GM19397 (cell line): ENCODE results near the gene FRRS1L.
"Not testable (repeated sequence)": the region's sequence is repeated elsewhere in the genome, so short reads cannot be mapped to it uniquely, and the experiment has no call there.

Experiments used
- ATAC-seq: cut with Tn5 transposase; IDR thresholded peaks from one replicate; pipeline ENCODE4 v1.9.1; 2021; ENCODE audit warnings: mild to moderate bottlenecking, moderate library complexity; ENCODE audit not compliant: unreplicated experiment

FRRS1L gene

DNA sequence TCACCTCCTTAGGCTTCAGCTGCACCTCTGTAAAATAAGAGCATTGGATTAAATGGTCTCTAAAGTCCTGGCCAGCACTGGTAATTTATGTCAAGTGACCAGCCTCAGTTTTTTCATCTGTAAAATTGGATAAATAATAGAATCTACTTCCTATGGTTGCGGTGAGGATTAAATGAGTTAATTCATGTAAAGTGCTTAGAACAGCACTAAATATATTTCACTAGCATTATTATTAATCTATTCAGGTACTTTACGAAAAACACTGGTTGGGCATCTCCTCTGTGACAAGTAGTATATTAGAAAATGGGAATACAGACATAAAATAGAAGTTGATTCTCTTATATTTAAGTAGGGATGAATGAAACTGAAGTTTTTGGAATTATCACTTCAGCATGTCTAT, 33.5 kb downstream of the FRRS1L start:
- ATAC-seq, result no peak

DNA sequence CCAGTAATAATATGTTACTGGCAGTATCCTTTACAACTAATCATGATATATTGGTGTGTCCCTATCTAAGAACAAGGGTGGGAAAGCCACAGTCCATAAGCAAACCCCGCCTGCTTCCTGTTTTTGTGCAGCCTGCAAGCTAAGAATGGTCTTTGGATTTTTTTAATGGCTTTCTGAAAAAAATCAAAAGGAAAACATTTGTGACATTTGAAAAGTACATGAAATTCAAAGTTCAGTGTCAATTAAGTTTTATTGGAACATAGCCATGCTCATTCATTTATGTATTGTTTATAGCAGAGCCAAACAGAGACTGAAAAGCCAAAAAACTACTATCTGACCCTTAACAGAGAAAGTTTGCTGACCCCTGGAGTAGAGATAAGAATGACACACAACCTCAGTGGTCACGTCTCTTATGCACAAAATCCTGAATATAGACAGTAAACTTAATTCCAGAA, 34.5 kb downstream of the FRRS1L start:
- no peak for ATAC-seq

DNA sequence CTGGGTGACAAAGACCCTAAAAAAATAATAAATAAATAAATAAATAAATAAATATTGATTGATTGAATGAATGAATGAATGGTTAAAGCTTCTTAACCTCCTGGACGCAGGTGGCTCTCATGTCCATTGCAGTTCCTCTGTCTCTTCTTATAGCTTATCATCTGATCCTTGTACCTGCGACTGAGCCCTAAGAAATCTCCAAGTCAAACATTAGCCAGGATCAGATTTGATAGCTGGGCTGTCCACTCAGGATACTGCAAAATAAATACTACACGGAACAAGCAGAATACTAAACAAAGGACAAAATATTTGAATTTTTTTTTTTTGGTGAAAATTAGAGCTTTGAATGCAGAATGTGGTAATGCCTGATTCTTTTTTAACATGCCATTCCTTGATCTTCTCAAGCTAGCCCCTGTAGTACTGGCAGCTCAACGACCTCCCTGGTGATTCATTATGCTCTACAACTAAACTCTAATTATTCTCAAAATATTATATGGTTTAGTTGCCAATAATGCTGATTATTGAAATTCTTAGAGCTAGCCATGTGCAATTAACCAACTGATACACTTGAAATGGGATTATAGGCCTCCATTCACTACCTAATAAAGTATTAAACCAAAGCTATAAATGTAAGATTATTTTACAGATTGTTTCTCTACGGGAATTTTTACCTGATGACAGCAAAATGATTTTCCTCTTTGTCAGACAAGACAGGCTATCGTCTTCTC, 37.4 kb downstream of the FRRS1L start:
- no peak for ATAC-seq

DNA sequence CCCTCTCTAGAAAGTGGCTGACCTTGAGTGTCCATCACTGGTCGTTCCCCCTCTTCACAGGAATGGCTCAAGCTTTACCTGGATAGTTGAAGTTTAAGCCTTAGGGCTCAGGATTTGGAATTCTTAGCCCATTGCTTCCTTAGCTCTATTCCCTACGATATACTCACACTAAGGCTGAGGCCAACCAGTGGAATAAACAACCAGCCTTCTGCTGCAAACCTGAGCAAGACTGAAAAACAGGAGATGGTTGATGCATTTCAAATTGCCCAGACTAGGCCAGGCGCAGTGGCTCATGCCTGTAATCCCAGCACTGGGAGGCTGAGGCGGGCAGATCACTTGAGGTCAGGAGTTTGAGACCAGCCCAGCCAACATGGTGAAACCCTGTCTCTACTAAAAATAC, 40.4 kb downstream of the FRRS1L start:
- ATAC-seq, result not testable (repeated sequence)

DNA sequence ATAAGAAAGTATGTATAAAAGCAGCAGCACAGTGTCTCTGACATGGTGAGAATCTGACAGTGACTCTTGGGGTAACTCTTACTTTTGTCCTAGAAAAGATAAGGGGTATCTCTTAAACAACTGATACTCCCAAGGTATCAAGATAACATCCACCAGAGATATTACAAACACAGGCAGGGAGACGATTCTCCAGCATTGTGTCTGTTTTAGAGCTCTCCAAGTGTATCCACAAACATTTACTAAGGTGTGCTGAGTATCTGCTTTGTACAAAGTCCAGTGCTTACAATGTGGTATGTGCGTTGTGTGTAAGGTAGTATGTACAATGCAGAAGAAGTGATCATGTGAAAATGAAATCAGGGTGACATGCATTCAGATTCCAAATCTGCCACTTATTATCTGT, 42.9 kb downstream of the FRRS1L start:
- no peak for ATAC-seq

DNA sequence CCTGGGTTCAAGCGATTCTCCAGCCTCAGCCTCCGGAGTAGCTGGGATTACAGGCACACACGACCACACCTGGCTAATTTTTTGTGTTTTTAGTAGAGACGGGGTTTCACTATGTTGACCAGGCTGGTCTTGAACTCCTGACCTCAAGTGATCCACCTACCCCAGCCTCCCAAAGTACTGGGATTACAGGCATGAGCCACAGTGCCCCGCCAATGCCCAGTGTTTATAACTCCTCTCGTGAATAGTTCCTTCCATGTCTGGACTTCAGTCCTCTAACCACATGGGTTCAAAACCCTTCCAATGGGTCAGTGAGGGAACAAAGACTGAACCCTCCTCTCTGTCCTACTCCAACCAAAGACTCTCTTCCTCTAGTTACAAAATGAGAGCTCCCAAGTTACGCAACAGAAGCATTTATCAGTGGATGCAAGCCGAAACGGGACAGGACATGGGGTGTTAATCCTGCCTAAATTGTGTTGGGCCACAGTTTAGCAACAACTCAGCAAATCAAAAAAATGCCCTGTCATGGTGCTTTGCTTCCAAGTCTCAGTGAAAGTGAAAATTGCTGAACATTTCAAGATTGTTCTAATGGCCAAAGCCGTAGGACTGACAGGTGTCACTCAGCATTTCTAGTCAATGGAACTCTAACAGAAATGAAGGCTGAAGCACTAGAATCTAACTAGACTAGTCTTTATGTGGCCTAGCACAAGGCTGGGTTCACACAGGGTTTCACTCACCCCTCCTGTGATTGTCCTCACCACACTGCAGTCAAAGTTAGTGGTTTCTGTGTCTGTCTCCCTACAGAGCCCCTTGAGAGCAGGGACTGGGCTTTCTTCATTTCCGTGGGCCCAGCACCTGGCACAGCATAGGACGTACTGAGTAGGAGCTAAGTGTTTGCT, 44.1 kb downstream of the FRRS1L start:
- ATAC-seq, result peak; percentile 31

DNA sequence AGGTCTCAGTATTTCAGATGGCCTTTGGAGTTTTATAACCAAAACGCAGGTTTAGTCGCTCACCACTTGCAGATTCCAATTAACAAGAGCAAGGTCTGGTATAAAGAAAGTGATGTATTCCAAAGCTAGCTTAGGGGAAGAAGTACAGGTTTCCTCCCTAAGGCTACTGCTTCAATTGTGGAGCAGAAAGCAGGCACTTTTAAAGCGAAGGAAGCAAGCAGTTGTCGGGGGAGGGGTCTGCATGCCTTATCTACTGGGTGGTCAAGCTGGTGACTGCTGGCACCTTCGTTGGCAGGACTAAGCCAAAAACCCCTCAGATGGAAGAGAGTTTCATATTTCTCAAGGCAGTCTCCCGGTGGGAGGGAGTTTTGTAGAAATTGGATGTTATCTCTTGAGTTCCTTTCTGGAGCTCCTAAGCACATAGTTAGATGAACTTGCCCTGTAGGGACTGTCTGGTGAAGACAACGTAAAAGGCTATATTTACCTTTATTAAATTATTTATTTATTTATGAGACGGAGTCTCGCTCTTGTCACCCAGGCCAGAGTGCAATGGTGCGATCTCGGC, 45.7 kb downstream of the FRRS1L start:
- ATAC-seq, result no peak

DNA sequence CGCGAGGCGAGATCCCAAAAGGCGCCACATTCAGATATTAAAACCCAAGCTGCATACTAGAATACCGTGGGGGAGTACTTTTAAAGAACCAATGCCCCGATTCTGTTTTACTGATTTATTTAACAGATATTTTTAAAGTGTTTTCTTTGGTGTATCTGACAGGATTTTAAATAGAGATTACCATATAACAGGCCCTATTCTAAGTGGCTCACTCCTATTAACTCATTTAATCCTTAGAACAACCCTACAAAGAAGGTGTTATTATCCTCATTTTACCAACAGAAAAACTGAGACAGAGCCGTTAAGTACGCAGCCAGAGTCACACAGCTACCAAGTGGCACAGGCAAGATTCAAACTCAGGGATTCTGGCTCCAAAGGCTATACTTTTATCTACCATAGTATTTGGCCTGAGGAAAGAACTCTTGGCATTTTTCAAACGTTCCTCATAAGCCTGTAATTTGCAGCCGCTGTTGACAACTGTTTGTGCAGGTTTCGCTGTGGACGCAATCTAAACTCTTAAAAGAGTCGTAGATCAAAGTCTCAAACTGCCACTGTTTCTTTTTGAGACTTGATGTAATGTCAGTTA, 46.8 kb downstream of the FRRS1L start:
- no peak for ATAC-seq

DNA sequence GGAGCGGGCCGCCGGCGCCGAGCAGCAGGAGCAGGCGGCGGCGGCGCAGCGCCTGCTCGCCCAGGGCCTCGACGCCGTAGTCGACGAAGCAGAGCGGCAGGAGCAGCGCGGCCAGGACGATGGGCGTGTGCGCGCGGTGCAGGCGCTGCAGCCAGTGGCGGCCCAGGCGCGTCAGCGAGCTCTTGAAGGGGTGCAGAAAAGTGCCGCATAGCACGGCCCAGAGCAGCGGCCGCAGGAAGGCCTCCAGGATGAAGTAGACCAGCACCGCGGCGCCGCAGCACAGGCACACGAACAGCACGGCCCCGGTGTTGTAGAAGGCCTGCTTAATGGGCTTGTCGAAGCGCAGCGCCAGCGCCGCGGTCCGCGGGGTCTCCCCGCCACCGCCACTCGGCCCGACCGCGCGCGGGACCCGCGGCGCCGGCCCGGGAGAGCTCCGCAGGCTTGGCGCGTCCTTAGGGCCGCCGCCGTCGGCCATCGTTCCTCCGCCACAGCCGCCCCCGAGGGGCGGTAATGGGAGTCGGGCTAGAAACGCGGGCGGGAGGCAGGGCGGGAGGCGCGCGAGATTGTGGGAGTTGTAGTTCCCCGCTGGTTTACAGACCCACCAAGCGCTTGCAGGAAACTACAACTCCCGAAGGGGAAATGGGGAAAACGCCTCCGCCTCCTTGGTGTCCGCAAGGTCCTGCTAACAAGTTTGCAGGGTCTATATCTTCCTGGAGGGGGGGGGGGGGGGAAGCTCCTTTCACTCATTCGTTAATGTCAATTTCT, 47.4 kb downstream of the FRRS1L start, which contains the start of gene TMEM245:
TMEM245 (minus strand) TSS at position 509 of the 765 bp plus-strand sequence; CDS start at position 475, 34 bp downstream.
- ATAC-seq, result peak; percentile 91

DNA sequence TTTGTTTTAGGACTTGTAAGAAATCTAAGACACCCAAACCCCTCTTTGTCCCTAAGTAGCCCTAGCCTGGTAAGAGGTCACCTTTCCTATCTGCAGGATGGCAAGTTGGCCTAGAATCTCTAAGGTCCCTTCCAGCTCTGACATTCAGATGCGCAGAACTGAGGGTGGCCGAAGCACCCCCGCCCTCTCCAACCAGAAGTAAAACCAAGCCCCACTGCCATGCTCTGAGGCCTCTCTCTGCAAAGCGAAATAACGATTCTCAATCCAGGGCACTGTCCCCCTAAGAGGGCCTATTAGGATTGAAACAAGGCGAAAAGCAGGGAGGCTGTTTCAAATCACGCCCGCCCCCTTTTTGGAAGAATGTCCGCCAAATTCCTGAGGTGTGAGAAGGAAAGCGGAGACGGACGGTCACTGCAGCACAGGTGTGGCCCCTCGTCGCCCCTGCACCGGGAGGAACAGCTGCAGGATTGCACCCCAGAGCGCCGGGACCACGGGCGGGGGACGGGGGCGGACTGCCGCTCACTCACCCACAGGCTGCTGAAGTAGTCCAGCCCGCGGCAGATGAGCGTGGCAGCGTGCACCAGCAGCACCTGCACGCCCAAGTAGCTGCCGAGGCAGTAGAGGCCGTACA, 48.1 kb downstream of the FRRS1L start:
- ATAC-seq, result no peak

DNA sequence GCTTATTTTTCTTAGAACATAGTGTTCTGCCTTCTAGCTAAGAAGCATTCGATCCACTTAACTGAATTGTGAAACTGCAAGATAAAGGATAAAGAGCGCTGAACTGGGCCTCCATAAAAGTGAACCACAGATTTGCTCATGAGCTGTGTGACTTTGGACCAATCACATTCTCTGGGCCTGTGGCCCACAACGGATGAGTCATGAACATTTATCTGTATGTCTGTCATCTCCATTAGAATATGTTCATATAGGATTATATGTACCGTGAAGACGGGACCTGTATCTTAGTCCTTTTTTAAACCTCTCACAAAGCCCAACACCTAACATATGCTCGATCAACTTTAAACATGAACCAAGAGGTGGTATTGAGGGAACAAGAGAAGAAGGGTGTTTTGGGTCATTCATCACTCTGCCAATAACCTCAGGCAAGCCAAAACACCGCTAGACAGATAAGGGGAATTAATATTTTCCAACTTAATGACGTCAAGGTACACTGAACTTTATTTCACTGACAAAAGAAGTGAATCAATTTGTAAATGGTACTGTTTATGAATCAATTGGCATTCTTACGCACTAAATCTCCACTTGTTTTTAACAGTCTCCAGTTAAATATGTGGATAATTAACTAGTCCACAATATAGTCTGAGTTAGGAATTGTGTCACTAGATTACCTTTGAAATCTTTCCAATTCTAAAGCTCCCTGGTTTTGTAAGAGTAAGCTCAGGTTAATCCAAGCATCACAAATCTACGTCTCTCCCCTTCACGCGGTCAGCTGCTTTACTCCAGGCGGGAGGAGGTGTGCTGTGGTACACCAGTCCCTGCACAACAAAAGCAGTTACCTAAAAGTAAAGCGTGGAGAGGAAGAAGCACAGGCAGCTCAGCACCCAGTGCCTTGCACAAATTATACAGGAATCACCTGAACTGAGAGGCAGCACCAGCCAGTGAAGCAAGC, 48.9 kb downstream of the FRRS1L start:
- ATAC-seq, result no peak

DNA sequence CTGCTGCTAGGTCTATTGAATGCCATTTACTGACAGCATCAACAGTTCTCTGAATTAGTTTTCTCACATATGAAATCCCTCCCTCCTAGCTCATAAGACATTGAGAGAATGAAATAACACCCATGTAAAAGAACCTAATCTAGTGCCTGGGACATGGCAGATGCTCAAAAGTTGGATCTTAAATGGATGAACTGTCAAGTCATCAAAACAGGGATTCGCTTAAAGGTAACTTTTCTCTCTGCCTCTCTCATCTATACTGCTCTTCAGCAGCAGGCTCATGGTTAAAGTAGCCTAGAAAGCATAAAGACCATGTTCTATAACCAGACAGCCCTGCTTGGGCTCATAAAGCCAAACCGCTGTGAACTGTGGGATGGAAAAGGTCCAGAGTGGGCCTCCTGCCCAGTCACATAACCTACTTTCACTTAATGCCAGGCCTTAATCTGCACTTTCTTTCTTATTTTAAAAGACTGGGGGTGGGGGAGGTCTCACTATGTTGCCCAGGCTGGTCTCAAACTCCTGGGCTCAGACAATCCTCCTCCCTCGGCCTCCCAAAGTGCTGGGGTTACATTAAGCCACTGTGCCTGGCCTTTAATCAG, 51.0 kb downstream of the FRRS1L start:
- no peak for ATAC-seq

DNA sequence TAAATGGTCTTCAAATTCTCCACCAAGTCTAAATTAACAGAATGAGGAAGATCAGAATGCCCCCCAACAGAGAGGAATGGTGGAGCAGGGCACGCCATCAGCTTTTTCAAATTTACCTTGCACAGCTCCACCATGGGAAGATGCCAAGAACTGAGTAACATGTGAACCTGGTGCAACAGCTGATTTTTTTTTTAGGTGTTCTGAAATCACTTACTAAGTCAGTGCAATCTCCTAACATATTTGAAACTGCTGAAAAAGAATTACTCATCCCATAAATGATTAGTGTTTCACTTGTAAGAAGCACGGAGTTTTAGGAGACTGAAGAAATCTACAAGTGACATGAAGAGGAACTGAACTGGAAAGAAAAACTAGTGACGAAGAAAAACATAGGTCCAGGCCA, 52.4 kb downstream of the FRRS1L start:
- no peak for ATAC-seq

DNA sequence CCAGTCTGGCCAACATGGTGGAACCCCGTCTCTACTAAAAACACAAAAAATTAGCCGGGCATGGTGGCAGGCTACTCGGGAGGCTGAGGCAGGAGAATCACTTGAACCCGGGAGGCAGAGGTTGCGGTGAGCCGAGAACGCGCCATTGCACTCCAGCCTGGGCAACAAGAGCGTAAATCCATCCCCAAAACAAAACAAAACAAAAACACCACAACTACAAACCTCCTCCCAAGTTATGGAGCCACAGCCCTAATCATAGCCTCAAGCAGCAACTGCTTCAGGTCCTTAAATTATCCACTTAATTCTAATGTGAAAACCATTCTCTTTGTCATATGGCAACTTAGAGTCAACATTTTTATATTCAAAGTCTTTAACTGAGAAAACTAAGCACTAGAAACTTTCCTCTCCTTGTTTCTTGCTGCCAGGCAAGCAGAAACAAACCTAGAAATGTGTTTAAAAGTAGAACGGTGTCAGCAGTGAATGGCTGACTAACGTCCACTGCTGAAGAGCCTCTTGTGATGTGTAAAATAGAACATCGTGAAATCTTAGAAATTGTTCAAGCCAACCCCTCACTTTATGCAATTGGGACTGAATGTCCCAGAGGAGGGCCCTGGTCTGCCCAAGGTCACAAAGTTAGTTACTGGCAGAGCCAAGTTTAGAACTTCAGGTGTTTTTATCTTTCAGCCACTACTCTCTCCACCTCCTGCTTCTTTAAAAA, 53.0 kb downstream of the FRRS1L start:
- no peak for ATAC-seq

DNA sequence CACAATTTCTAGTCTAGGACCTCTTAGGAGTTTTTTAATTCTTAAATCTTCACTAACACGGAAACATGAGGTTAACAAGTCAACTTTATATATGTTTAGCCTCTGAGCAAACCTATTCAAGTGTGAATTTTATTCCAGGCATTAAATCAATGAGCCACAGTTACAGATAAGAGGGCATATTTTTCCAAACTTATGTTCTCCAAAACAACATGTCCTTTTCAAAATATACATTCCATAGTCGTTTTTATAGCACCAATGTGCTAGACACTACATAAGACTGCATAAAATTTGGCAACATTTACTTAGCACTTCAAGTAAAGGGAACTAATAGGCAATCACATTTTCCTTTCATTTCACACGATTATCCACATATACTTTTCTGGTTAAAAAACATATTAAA, 53.8 kb downstream of the FRRS1L start:
- ATAC-seq, result no peak

DNA sequence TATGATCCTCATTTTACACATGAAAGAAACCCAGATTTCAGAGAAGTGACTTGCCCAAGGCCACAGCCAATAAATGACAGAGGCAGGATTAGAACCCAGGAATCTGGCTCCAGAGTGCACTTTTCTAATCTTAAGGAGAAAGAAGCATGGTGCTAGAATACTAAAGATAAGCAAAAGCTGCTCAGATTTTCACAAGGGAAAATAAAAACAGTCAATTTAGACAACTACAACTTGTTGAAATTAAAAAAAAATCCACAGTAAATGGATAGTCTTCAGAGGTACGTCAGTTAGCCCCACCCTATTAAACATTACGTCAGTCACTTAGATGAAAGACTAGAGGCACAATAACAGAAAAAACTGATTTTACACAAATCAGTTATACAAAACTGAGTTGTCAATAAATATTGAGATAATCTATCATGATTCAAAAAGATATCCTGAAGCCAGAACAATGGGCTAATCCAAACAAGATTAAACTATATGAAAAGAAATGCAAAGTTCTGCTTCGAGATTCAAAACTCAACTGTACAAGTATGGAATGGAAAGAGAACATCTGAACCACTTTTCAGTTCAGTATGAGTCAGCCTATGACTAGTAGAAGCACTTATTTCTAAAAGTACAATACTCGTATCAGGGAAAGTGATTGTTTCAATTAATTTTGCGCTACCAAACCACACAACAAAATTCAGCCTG, 56.6 kb downstream of the FRRS1L start:
- ATAC-seq, result no peak

DNA sequence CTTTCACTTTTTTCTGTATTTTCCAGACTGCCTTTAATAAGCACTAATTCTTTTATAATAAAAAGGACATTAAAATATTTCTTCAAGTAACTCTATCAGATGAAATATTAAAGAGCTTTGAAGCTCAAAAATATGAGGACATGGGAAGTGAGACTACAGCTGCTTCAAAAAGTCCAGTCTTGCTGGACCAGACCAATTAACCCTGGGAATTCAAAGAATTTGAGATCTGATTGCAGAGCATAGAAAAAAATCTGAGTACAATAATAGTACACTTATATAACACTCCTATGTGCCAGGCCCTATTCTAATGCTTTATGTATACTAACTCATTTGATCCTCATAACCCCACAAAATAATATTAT, 57.1 kb downstream of the FRRS1L start:
- no peak for ATAC-seq
